Right hindlimb (tissue), 1 donor: ENCODE data around the gene FOXL3.
"Not testable (repeated sequence)": the region's sequence is repeated elsewhere in the genome, so short reads cannot be mapped to it uniquely, and the experiment has no call there.

ENCODE experiments used
- DNase-seq: peaks from one replicate; pipeline ENCODE4 v3.0.0-alpha.2; 2018

Gene FOXL3

GRCh38 chr7:289756-290553 lies at the start of gene FOXL3:
Gene FOXL3 (plus strand): TSS chr7:290170. CDS start chr7:290170, 0 bp downstream.
- no peak for DNase-seq

GRCh38 chr7:240887-241421 lies 49.0 kb upstream of the FOXL3 start:
- DNase-seq = no peak

GRCh38 chr7:241513-241912 lies 48.5 kb upstream of the FOXL3 start:
- no peak for DNase-seq

- not testable (repeated sequence) for DNase-seq
These were observed 47.0 kb upstream of the FOXL3 start for GRCh38 chr7:242826-243579.

- DNase-seq = not testable (repeated sequence)
These were observed 46.4 kb upstream of the FOXL3 start for GRCh38 chr7:243580-243978.

- DNase-seq = no peak
These were observed 45.0 kb upstream of the FOXL3 start for GRCh38 chr7:244974-245373.

- DNase-seq = no peak
These were observed 44.2 kb upstream of the FOXL3 start for GRCh38 chr7:245574-246295.

- no peak for DNase-seq
These were observed 43.5 kb upstream of the FOXL3 start for GRCh38 chr7:246451-246850.

GRCh38 chr7:247181-247580 lies 42.8 kb upstream of the FOXL3 start:
- DNase-seq = no peak

GRCh38 chr7:247636-248035 lies 42.3 kb upstream of the FOXL3 start:
- no peak for DNase-seq

- DNase-seq = no peak
These were observed 41.1 kb upstream of the FOXL3 start for GRCh38 chr7:248732-249435.

GRCh38 chr7:249989-250388 lies 40.0 kb upstream of the FOXL3 start:
- DNase-seq = no peak

- no peak for DNase-seq
These were observed 39.4 kb upstream of the FOXL3 start for GRCh38 chr7:250523-250922.

GRCh38 chr7:251005-251404 lies 39.0 kb upstream of the FOXL3 start:
- DNase-seq = no peak

GRCh38 chr7:251446-252175 lies 38.4 kb upstream of the FOXL3 start:
- DNase-seq = no peak

GRCh38 chr7:252216-252965 lies 37.6 kb upstream of the FOXL3 start:
- no peak for DNase-seq

GRCh38 chr7:252981-253380 lies 37.0 kb upstream of the FOXL3 start:
- DNase-seq = no peak

GRCh38 chr7:253581-254336 lies 36.2 kb upstream of the FOXL3 start:
- no peak for DNase-seq

GRCh38 chr7:254337-255037 lies 35.5 kb upstream of the FOXL3 start:
- no peak for DNase-seq

- no peak for DNase-seq
These were observed 34.9 kb upstream of the FOXL3 start for GRCh38 chr7:255038-255435.
